ENCODE results near the gene NPHP3.

- TF ChIP-seq FOXM1 (IDR thresholded peaks at IDR 0.05; ENCODE audit: borderline replicate concordance, low read depth) (no peak), RAD21 (IDR thresholded peaks at IDR 0.05; ENCODE audit: low read depth) (no peak), REST (IDR thresholded peaks at IDR 0.05; ENCODE audit: low read depth) (no peak), ZBTB7A (IDR thresholded peaks at IDR 0.05; ENCODE audit: low read depth) (no peak), MAX (IDR thresholded peaks at IDR 0.05) (no peak), NFIC (IDR thresholded peaks at IDR 0.05) (no peak), CEBPB (IDR thresholded peaks at IDR 0.05) (no peak), EGR1 (IDR thresholded peaks at IDR 0.05) (no peak), EP300 (IDR thresholded peaks at IDR 0.05; ENCODE audit: borderline replicate concordance) (no peak), CREB1 (IDR thresholded peaks at IDR 0.05; ENCODE audit: low read depth) (no peak), YY1 (IDR thresholded peaks at IDR 0.05; ENCODE audit: low read depth) (no peak), USF1 (IDR thresholded peaks at IDR 0.05) (no peak)
Measured at GRCh38 chr3:132669256-132669777, 52.9 kb downstream of the NPHP3 start.
